SK-N-DZ (cell line): ENCODE results near the gene FBLN7. TPM values are rescaled to one million over a fixed set of nuclear protein-coding genes. Genes with fewer than 3 reads are reported as not detected.
A peak's percentile ranks its signal among the peaks of the same experiment; 100 is the strongest.
"Not testable (repeated sequence)": the region's sequence is repeated elsewhere in the genome, so short reads cannot be mapped to it uniquely, and the experiment has no call there.

Experiments used
- DNase-seq: peaks from one replicate; pipeline ENCODE4 v3.0.0-alpha.2; 2015; ENCODE audit warnings: low spot score
- polyA plus RNA-seq, 2 experiments: library from polyadenylated mRNA; depleted of rRNA; stranded (reverse); fragments of >200 nt; gene quantifications; 2 replicates each; pipeline ENCODE4 v1.2.3, GENCODE V29; 2014

The FBLN7 gene
- 1.8 and 2.5 TPM in 2 replicates for polyA plus RNA-seq (2014; cell fraction: cytosol; rRNA removed)
- 1.7 and 3.7 TPM in 2 replicates for polyA plus RNA-seq (2014; cell fraction: nucleus; rRNA removed)

GRCh38 chr2:112138159-112139032 lies at the start of gene FBLN7:
FBLN7 (plus strand) TSS chr2:112138385; CDS start chr2:112138656, 271 bp downstream.
- no peak for DNase-seq

GRCh38 chr2:112089375-112089774 lies 48.8 kb upstream of the FBLN7 start:
- DNase-seq, result no peak

GRCh38 chr2:112092286-112093041 lies 45.7 kb upstream of the FBLN7 start:
- DNase-seq, result no peak

DNA sequence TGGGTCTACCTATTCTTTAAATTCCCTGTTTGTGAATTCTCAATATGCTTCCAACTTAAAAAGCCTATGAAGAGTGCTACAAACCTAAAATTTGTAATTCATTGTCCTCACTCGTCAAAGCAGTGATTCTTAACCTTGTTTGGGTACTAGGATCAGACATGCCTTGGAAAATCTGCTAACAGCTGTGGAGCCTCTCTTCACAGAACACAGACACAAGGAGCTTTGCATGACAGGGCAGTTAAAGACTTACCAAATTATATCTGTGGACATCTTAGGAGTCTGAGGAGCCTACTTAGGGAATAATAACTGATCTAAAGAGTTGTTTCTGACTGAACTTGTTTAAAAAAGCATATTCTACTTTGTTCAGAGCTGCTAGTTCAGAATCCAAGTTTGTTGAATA lies 45.0 kb upstream of the FBLN7 start:
- no peak for DNase-seq

DNA sequence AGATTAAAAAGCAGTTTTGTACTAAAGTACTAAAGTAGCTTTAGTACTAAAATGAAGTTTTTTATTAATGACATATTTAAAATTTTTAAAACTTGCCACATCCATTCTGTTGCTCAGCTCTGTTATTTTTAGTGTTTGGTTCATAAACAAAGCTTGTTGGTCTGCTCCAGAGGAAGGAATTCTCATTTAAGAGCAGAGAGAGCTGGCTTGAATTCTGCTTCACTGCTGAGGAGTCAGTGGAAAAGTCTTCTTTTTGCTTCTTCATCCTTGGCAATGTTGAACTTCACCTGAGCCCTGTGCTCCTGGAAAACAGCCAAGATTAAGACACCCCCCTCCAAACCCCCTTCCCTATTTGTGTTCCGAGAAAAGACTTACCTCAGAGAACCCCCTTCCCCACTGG lies 42.5 kb upstream of the FBLN7 start:
- no peak for DNase-seq

GRCh38 chr2:112096098-112096497 lies 42.1 kb upstream of the FBLN7 start:
- no peak for DNase-seq

GRCh38 chr2:112108178-112108832 lies 29.9 kb upstream of the FBLN7 start:
- DNase-seq, result no peak

DNA sequence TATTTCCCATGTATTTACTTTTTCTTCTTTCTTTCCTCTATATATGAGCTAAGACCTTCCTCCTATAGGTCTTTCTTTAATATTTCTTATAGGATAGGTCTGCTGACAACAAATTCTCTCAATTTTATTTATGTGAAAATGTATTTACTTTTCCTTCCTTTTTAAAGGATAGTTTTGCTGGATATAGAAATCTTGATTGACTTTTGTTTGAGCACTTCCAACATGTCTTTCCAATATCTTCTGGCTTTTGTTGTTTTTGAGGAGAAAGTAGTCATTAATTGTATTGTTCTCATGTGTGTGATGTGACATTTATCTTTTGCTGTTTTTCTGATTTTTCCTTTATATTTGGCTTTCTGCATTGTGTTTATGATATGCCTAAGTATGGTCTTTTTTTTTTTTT lies 28.9 kb upstream of the FBLN7 start:
- DNase-seq, result no peak

GRCh38 chr2:112110966-112111365 lies 27.2 kb upstream of the FBLN7 start:
- DNase-seq, result no peak

DNA sequence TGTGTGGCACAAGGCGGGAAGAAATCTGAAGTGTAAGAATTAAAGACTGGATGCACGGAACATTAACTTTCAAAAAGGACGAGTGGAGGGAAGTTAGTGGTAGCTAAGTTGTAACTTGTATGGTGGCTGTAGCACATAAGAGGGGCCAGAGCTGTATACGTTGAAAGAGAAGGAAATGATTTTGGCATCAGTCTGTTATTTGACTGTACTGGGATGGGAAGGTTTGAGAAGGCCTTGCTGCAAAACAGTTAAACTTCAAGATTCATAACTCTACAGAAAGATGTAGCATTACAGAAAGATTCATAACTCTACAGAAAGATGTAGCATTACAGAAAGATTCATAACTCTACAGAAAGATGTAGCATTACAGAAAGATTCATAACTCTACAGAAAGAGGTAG lies 24.8 kb upstream of the FBLN7 start:
- DNase-seq, result not testable (repeated sequence)

- no peak for DNase-seq
These were observed 20.0 kb upstream of the FBLN7 start for GRCh38 chr2:112118148-112118547.

GRCh38 chr2:112121682-112122254 lies 16.4 kb upstream of the FBLN7 start:
- DNase-seq, result peak; percentile 35

DNA sequence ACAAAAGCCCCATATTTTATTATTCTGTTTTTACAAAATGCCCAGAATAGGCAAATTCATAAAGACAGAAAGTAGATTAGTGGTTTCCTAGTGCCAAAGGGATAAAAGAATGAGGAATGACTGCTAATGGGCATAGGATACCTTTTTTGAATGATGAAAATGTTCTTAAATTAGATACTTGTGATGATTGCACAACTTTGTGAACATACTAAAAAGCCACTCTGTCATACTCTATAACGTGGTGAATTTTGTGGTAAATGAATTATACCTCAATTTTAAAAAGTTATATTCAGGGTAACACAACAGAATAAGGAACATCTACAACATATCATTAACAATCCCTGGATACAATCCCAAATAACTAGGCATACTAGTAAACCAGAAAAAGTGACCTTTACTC lies 9.1 kb upstream of the FBLN7 start:
- DNase-seq, result no peak

GRCh38 chr2:112133344-112133743 lies 4.8 kb upstream of the FBLN7 start:
- DNase-seq, result no peak

GRCh38 chr2:112134120-112134519 lies 4.1 kb upstream of the FBLN7 start:
- no peak for DNase-seq

- no peak for DNase-seq
These were observed 2.1 kb upstream of the FBLN7 start for GRCh38 chr2:112136096-112136495.

DNA sequence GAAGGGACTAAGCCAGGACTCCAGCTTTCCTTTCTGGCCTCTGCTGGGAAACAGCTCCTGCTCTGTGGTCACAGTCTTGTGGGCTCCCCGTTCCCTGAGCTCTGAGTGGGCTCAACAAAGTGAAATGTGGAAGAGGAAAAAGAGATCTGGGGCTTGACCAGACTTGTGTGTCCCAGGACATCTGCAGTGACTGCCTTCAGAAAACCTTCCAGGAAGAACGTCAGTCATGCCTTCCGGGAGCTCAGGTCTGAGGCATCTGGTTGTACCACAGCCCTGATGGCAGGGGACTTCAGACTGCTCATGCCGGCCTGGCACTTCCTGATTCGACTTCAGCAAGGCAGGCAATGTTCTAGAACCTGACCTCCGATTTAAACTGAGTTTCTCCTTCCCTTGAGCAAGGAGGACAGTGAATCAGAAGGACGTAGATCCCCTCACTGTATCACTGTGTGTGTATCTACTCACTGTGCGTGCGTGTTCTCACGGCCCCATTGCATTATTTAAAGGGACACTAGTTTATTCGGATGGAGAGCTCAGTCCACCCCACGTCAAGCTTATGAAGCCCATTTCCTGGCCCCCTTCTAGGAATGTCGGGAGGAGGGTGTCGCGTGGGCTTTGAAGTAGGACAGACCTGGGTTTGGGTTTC lies 548 bp upstream of the FBLN7 start:
- peak; percentile 24 for DNase-seq

DNA sequence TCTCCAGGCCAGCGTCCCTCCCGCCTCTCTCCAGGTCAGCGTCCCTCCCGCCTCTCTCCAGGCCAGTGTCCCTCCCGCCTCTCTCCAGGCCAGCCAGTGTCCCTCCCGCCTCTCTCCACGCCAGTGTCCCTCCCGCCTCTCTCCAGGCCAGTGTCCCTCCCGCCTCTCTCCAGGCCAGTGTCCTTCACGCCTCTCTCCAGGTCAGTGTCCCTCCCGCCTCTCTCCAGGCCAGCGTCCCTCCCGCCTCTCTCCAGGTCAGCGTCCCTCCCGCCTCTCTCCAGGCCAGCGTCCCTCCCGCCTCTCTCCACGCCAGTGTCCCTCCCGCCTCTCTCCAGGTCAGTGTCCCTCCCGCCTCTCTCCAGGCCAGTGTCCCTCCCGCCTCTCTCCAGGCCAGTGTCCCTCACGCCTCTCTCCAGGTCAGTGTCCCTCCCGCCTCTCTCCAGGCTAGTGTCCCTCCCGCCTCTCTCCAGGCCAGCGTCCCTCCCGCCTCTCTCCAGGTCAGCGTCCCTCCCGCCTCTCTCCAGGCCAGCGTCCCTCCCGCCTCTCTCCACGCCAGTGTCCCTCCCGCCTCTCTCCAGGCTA lies 939 bp downstream of the FBLN7 start:
- DNase-seq, result not testable (repeated sequence)

DNA sequence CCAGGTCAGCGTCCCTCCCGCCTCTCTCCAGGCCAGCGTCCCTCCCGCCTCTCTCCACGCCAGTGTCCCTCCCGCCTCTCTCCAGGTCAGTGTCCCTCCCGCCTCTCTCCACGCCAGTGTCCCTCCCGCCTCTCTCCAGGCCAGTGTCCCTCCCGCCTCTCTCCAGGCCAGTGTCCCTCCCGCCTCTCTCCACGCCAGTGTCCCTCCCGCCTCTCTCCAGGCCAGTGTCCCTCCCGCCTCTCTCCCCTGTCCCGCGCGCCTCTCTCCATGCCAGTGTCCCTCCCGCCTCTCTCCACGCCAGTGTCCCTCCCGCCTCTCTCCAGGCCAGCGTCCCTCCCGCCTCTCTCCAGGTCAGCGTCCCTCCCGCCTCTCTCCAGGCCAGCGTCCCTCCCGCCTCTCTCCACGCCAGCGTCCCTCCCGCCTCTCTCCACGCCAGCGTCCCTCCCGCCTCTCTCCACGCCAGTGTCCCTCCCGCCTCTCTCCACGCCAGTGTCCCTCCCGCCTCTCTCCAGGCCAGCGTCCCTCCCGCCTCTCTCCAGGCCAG lies 1.5 kb downstream of the FBLN7 start:
- DNase-seq, result not testable (repeated sequence)

- DNase-seq, result no peak
These were observed 2.1 kb downstream of the FBLN7 start for GRCh38 chr2:112140205-112140802.
